ENCODE data around the gene GRID2.

DNA sequence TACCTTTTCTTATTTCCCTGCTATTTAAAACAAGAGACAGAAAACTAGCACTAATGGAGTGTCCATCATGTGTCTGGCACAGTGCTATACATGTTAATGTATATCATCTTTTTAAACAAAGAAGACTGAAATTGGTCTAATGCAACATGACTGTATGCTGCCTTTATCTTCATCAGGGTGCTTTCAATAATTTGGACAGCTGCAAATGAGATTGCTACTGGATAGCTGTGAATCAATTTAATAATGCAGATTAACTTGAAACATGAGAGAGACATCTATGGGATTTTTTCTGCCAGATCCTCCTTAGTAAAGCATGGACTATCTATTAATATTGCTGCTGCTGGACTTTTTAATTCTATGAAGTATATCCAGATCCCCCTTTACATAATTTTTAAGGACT is 1269.5 kb downstream of the GRID2 start:
- TF ChIP-seq, protein P1, sequence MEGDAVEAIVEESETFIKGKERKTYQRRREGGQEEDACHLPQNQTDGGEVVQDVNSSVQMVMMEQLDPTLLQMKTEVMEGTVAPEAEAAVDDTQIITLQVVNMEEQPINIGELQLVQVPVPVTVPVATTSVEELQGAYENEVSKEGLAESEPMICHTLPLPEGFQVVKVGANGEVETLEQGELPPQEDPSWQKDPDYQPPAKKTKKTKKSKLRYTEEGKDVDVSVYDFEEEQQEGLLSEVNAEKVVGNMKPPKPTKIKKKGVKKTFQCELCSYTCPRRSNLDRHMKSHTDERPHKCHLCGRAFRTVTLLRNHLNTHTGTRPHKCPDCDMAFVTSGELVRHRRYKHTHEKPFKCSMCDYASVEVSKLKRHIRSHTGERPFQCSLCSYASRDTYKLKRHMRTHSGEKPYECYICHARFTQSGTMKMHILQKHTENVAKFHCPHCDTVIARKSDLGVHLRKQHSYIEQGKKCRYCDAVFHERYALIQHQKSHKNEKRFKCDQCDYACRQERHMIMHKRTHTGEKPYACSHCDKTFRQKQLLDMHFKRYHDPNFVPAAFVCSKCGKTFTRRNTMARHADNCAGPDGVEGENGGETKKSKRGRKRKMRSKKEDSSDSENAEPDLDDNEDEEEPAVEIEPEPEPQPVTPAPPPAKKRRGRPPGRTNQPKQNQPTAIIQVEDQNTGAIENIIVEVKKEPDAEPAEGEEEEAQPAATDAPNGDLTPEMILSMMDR (IDR thresholded peaks at IDR 0.05) = no peak
- TF ChIP-seq ZFX (IDR thresholded peaks at IDR 0.05; ENCODE audit: borderline replicate concordance) = no peak
